Left ventricle myocardium inferior (tissue), 1 donor: ENCODE data around the gene CISTR. TPM values are rescaled to one million over a fixed set of nuclear protein-coding genes. Genes with fewer than 3 reads are reported as not detected.

Experiments used
- DNase-seq: peaks from one replicate; pipeline ENCODE4 v3.0.0-alpha.2; 2020
- H3K27ac ChIP-seq: fragments of 200-600 bp; replicated peaks from 2 replicates; pipeline ENCODE4 v1.8.0; 2021
- H3K27me3 ChIP-seq: fragments of 200-600 bp; 2 replicates; pipeline ENCODE4 v1.8.0; 2021; ENCODE audit warnings: low read depth
- H3K36me3 ChIP-seq: fragments of 200-600 bp; 2 replicates; pipeline ENCODE4 v1.8.0; 2021
- H3K4me1 ChIP-seq: fragments of 200-600 bp; 2 replicates; pipeline ENCODE4 v1.8.0; 2021
- H3K4me3 ChIP-seq: fragments of 200-600 bp; 2 replicates; pipeline ENCODE4 v1.8.0; 2021; ENCODE audit warnings: mild to moderate bottlenecking, moderate library complexity
- H3K9me3 ChIP-seq: fragments of 200-600 bp; replicated peaks from 2 replicates; pipeline ENCODE4 v1.8.0; 2021
- intact Hi-C: fragments of 100-400 bp; cut with micrococcal nuclease; formaldehyde crosslinking; loops from one replicate; pipeline ENCODE4 v1.11.0; 2022
- total RNA-seq: library from RNA; stranded (reverse); fragmentation: NEBNext Ultra II Directional; extraction: Animal tissue kit (Norgen Biotek cat#: 25700); gene quantifications from one replicate; pipeline ENCODE4 v1.2.1, GENCODE V29; 2021
- TF ChIP-seq, protein P1 (sequence below): fragments of 200-600 bp; IDR thresholded peaks from 2 replicates; pipeline ENCODE4 v1.8.0; 2021; ENCODE audit warnings: antibody characterized with exemption, mild to moderate bottlenecking, borderline replicate concordance
- donor health status: DM: no; HTN: yes; CAD: no; lungs with severe emphysema.

Gene CISTR
- total RNA-seq, 1 donor from 2014 or later: 2.1 TPM

DNA sequence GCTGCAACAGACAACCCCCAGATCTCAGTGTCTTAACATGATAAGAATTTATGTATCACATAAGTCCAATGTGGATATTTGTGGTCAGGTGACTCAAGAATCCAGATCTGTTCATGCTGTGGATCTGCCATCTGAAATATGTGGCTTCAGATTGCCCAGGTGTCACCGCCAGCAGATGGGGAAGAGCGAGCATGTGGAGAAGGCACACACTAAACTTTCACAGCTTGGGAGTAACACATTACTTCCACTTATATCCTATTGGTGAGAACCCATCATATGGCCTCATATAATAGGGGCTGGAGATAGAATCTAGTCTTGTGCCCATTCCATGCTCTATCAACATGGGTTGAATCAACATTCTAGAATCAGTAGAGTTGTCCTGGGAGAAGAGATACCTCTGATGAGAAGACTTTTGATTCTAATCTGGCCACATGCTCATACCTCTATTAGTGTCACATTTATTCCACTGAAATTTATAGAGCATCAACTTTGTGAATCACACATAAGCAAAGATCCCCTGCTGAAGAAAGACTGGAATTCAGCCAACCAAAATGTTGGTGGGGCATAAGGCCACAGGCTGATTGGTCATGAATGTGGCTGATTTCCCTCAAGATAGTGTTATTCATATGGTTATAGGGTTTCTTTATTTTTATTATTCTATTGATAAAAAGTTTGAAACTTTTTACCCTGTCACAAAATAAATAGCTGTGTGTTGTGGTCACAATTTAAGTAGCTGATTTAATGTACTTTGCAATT lies 18.6 kb downstream of the CISTR start:
- intact Hi-C loops: no loop called here
- DNase-seq: no peak
- peaks cover 21% of the 10 kb centered on the region for H3K4me1 ChIP-seq
- TF ChIP-seq, protein P1, sequence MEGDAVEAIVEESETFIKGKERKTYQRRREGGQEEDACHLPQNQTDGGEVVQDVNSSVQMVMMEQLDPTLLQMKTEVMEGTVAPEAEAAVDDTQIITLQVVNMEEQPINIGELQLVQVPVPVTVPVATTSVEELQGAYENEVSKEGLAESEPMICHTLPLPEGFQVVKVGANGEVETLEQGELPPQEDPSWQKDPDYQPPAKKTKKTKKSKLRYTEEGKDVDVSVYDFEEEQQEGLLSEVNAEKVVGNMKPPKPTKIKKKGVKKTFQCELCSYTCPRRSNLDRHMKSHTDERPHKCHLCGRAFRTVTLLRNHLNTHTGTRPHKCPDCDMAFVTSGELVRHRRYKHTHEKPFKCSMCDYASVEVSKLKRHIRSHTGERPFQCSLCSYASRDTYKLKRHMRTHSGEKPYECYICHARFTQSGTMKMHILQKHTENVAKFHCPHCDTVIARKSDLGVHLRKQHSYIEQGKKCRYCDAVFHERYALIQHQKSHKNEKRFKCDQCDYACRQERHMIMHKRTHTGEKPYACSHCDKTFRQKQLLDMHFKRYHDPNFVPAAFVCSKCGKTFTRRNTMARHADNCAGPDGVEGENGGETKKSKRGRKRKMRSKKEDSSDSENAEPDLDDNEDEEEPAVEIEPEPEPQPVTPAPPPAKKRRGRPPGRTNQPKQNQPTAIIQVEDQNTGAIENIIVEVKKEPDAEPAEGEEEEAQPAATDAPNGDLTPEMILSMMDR: no peak
- no peak overlapping the region for H3K4me3 ChIP-seq
- H3K27ac ChIP-seq: no peak overlapping the region
- no peaks in the 10 kb centered on the region for H3K9me3 ChIP-seq
- H3K36me3 ChIP-seq: no peaks in the 10 kb centered on the region
- H3K27me3 ChIP-seq: peaks cover 30% of the 10 kb centered on the region

DNA sequence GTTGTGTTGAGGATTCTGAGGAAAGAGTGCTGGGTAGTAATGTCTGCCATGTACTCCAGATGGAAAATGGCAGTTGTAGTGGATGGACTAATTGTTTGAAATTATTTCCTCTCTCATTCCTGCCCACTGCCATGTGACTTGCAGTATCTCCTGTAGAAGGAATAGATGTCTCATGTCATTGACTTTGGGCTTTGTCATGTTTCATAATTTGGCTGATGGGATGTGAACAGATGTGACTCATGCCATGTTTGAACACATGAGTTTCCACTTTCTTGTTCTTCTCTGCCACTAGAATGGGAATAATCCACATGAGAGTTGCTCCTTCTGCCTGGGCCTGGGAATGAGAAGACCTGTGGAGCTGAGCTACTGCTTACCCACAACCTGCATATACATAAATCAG lies 22.1 kb downstream of the CISTR start:
- Histone ChIP-seq H3K27me3 (no peaks in the 10 kb centered on the region), H3K36me3 (peaks cover 6% of the 10 kb centered on the region), H3K4me1 (peaks cover 39% of the 10 kb centered on the region), H3K27ac (no peak overlapping the region), H3K4me3 (no peak overlapping the region), H3K9me3 (no peaks in the 10 kb centered on the region)
- DNase-seq: no peak
- TF ChIP-seq, protein P1: no peak
- intact Hi-C loops: no loop called here

DNA sequence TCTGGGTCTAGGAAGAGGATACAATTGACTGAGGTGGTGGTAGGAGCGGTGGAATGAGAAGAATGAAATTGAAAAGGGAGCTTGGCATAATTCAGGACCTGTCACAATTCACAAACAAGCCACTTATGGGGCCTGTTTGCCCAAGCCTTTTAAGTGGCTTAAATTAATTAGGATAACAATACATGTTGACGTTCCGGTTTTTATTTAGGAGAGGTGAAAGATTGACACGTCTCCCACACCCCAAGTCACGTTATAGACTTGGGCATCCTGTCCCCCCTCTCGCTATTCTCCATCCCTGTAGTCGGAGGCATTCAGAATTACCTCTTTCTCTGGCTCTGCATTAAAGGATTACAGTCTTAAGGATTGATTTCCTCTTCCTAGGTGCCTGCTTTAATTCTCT lies 23.6 kb downstream of the CISTR start:
- Histone ChIP-seq H3K36me3 (peaks cover 20% of the 10 kb centered on the region), H3K4me1 (peaks cover 39% of the 10 kb centered on the region), H3K27me3 (no peaks in the 10 kb centered on the region), H3K4me3 (peak overlapping the region; percentile 84), H3K9me3 (no peaks in the 10 kb centered on the region), H3K27ac (peak overlapping the region; percentile 79)
- TF ChIP-seq, protein P1: no peak
- intact Hi-C loops: no loop called here
- no peak for DNase-seq

DNA sequence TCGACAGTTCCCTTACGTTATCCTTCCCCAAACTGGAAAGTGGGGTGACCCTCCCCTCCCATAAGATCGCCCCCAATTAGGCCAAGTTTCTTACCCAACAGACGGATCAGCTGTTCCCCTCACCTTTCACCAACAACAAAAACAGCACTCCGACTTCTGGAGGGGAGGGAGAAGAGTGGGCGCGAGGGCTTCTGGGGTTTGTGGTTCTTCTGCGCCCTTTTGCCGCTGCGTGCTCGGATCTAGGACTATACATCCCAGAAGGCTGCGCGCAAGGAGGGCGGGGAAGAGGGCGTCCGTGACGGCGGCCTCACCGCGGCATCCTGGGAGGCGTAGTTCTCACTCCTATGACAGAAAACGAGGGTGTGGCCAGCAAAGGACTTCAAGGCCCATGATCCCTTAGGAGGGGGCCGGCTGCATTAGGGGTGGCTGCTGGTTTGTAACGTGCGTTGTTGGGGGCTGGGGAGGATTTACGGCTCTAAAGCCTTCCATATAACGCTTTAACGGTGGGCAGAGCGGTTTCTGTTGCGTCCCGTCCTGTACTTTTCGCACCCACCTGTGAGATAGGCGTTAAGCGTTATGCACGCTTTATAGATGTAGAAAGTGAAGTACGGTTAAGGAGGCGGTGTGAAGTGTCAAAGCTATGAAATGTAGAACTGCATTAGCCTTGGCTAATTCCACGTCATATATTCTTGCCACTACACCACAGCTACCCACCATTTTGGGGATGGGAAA lies 24.3 kb downstream of the CISTR start, which contains the start of gene CALCOCO1:
TSS of gene CALCOCO1 (minus strand) at position 143 of the 732 bp plus-strand sequence. CDS start 2,210 bp downstream, outside the sequence.
- TF ChIP-seq, protein P1: no peak
- intact Hi-C loops: no loop called here
- Histone ChIP-seq H3K36me3 (peaks cover 28% of the 10 kb centered on the region), H3K27ac (peak within 1 kb of the TSS; percentile 81), H3K4me3 (peak within 1 kb of the TSS; percentile 84), H3K9me3 (no peaks in the 10 kb centered on the region), H3K4me1 (peaks cover 35% of the 10 kb centered on the region), H3K27me3 (no peaks in the 10 kb centered on the region)
- peak; percentile 98 for DNase-seq

DNA sequence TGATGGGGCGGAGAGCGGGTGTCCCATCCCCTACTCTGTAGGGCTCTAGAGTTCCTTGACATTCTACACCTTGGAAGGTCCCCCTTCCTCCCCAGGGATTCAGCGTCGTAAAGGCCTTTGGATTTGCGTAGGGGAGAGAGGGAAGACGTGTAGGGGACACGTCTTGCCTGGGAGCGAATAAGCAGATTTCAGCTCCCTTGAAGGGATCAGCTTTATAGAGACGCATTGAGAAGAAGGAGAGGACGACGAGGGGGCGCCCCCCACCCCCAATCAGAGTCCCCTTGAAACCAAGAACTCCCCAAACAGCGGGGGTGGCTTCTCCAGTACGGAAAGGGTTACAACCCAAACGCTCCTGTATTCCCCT lies 24.9 kb downstream of the CISTR start:
- no peaks in the 10 kb centered on the region for H3K9me3 ChIP-seq
- H3K27ac ChIP-seq: peak overlapping the region; percentile 81
- intact Hi-C loops: no loop called here
- no peak for DNase-seq
- H3K4me3 ChIP-seq: peak overlapping the region; percentile 84
- H3K4me1 ChIP-seq: peaks cover 32% of the 10 kb centered on the region
- peaks cover 33% of the 10 kb centered on the region for H3K36me3 ChIP-seq
- TF ChIP-seq, protein P1: no peak
- no peaks in the 10 kb centered on the region for H3K27me3 ChIP-seq
